ENCODE data around the gene LDLRAD2.

DNA sequence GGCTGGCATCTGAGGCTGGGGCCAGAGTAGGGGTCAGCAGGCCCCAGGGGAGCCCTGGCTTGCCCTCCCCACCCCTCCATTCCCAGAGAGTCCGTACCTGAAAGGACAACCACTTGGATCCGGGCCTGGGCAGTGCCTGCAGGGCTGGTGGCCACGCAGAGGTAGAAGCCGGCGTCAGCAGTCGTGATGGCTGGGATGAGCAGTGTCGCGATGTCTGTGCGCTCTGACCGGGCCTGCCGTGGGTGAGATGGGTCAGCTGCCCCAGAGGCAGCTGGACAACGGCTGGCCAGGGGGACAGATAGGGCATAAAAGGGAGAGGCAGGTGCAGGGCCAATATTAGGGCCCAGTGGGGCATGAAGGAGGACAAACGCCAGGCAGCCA, 42.7 kb downstream of the LDLRAD2 start:
- TF ChIP-seq CTCF (IDR thresholded peaks at IDR 0.05) (no peak), POLR2AphosphoS5 (IDR thresholded peaks at IDR 0.05; ENCODE audit: low read depth, low read length) (no peak)

Data from Panc1 (cell line).